ENCODE data around the gene TENT4B. TPM values are rescaled to one million over a fixed set of nuclear protein-coding genes. Genes with fewer than 3 reads are reported as not detected.

Gene TENT4B
- total RNA-seq, 2 experiments from 2014 or later: 18.6 to 19.7 TPM

DNA sequence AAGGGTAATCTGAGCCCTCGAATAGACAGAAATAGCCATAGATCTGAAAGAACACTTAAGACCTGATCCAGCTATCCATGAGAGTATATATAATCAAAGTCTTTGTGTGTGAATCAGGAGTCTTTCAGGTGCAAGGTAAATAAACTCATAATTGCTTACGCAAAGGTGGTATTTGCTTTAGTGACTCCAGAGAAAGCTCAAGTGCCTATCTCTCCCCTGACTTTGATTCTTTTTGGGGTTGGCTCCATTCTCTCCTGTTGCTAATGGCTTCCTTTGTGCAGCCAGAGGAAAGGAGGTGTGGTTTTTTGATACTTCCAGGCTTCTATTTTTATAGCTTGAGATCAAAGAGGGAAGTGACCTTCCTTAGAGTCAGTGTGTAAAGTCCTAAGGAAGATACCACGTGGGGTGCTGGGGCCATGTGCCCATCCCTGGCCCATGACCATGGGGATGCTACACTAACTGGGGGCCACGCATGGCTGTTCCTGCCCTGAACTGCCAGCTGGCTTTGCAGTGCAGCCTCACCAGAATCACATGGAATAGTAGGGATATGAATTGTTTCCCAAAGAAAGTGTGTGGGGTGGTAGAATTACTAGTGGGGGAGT is 45.8 kb downstream of the TENT4B start:
- no peaks in the 10 kb centered on the region for H3K27me3 Mint-ChIP-seq

DNA sequence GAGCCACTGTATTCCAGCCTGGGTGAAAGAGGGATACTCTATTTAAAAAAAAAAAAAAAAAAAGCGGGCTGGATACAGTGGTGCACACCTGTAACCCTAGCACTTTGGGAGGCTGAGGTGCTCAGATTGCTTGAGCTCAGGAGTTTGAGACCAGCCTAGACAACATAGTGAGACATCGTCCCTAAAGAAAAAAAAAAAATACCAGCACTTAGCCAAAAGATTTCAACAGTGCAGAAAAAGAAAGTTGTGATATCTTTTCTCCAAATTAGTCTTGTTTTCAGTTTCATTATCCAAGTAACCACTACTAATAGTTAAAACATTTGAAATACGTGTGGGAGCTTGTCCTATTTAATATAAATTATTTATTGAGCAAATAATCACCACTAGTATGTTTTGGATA is 48.7 kb downstream of the TENT4B start:
- Mint-ChIP-seq H3K27ac (no peak overlapping the region), H3K27me3 (no peaks in the 10 kb centered on the region), H3K36me3 (peaks cover 5% of the 10 kb centered on the region), H3K4me3 (no peak overlapping the region), H3K4me1 (peaks cover 55% of the 10 kb centered on the region), H3K9me3 (no peaks in the 10 kb centered on the region)
- no peak for DNase-seq

More for the DNA sequence above, 45.8 kb downstream of the TENT4B start:
- no peak for DNase-seq
- no peak overlapping the region for H3K27ac Mint-ChIP-seq
- peaks cover 5% of the 10 kb centered on the region for H3K36me3 Mint-ChIP-seq
- no peak overlapping the region for H3K4me3 Mint-ChIP-seq
- H3K4me1 Mint-ChIP-seq: peaks cover 69% of the 10 kb centered on the region
- H3K9me3 Mint-ChIP-seq: no peaks in the 10 kb centered on the region

DNA sequence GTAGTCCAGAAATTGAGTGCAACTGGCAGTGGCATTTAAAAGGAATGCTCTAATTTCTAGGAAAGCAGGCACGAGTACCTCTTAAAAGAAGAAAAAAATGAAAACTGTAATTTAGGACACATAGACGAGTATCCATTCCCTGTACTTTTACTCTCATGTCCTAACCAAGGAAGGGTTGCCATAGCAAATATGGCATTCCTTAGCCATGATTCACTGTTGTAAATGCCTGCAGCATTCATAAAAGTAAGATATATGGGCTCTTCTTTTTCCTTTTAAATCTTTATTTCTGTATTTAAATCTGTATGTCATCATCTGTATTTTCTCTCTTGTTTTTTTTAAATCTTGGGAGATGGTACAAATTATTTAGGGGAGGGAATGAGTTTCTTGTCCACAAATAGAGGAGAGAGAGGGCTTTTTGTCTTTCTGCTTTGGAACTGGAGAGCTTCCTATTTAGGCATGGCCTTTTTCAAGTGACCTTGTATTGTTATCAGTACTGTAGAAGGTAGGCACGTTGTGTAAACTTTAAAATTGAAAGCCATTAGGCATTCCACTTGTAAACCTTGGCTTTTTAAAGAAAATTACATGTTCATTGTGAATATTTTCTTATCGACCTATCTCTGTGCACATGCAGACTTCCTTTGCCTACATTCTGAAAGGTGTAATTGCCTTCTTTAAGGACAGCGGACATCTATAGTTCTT is 50.0 kb downstream of the TENT4B start:
- Mint-ChIP-seq H3K36me3 (peaks cover 1% of the 10 kb centered on the region), H3K4me1 (peaks cover 48% of the 10 kb centered on the region), H3K27me3 (no peaks in the 10 kb centered on the region), H3K4me3 (no peak overlapping the region), H3K9me3 (no peaks in the 10 kb centered on the region), H3K27ac (no peak overlapping the region)
- no peak for DNase-seq

DNA sequence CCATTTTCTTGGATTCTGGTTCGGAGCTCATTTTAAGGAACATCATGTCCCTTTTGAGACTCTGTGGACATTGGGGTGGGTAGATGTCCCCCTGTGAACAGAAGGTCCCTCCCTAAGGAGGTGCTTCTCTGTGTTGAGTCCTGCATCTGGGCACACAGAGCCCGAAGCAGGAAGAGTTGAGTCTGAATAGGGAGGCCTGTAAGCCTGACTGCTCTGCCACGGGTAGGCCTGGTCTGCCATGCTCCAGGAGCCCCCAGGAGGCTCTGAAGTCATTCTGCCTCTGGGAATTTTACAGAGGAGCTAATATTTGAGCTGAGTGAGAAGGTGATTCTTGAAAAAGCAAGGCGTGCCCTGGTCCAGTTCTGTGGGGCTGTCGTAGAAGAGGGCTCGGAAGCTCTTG is 50.6 kb downstream of the TENT4B start:
- Mint-ChIP-seq H3K27ac (peak overlapping the region; percentile 10), H3K9me3 (no peaks in the 10 kb centered on the region), H3K4me1 (peaks cover 49% of the 10 kb centered on the region), H3K4me3 (no peak overlapping the region), H3K36me3 (no peaks in the 10 kb centered on the region), H3K27me3 (no peaks in the 10 kb centered on the region)
- no peak for DNase-seq

DNA sequence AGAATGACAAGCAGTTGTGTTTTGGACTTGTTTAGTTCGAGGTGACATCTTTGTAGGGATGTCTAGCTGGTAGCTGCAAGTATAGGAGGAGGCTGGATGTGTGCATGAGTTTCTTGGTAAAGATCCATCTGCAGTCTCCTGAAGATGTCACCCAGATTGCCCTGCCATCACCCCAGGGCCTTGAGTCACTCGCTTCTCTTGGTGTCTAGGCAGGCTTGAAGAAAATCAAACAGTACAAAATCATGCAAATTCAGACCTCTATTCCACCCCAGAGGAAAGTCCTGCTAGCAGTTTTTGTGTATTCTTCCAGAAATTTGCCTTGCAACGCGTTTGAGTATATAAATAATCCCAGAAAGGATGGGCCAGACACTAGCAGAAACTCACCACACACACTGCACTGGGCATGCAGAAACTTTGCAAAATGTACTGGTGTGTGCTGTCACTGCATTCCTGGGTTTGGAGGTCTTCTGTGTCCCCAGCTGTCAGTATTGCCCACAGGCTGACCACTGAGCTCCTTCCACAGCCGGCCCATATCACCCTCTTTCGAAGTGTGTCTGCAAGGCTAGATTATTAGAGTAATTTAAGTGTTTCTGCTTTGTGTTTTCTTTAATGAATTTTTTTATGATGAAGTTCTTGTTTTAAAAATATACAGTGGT is 51.5 kb downstream of the TENT4B start:
- peaks cover 49% of the 10 kb centered on the region for H3K4me1 Mint-ChIP-seq

DNA sequence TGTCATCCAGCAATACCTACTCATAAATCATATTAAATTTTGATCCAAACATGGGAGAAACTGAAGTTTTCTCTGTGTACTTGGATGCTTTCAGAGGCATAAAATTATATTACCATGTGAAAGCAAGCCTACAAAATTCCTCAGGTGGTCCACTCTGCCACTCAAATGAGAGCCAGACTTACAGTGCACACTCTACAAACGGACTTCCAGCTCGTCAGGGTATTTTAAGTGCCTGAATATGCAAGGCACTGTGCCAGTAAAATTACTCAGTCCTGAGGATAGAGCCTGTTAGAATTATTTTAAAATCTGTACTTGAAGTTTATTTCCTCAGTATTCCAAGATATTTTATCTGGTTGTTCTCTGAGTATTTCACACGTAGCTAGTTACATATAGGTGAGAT is 54.5 kb downstream of the TENT4B start:
- Mint-ChIP-seq H3K27ac (no peak overlapping the region), H3K9me3 (no peaks in the 10 kb centered on the region), H3K4me1 (peaks cover 43% of the 10 kb centered on the region), H3K36me3 (no peaks in the 10 kb centered on the region), H3K27me3 (no peaks in the 10 kb centered on the region), H3K4me3 (no peak overlapping the region)
- no peak for DNase-seq

More for the DNA sequence above, 51.5 kb downstream of the TENT4B start:
- no peaks in the 10 kb centered on the region for H3K9me3 Mint-ChIP-seq
- H3K27ac Mint-ChIP-seq: no peak overlapping the region
- H3K4me3 Mint-ChIP-seq: no peak overlapping the region
- no peak for DNase-seq
- H3K36me3 Mint-ChIP-seq: no peaks in the 10 kb centered on the region
- no peaks in the 10 kb centered on the region for H3K27me3 Mint-ChIP-seq

DNA sequence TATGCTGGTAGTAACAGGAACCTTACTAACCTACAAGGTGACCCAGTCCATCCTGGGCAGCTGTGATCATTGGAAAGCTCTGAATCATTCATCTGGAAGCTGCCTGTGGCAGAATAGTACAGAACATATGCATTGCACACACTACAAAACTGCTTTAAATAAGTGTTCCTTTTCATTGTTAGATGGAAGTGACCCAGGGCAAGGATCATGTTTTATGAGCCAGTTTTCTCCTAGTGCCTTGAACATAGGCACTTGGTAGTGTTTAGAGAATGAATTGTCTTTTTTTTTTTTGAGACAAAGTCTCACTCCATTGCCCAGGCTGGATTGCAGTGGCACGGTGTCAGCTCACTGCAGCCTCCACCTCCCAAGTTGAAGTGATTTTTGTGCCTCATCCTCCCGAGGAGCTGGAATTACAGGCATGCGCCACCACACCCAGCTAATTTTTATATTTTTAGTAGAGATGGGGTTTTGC is 55.4 kb downstream of the TENT4B start:
- no peaks in the 10 kb centered on the region for H3K9me3 Mint-ChIP-seq
- no peaks in the 10 kb centered on the region for H3K27me3 Mint-ChIP-seq
- H3K27ac Mint-ChIP-seq: no peak overlapping the region
- DNase-seq: no peak
- H3K36me3 Mint-ChIP-seq: no peaks in the 10 kb centered on the region
- peaks cover 36% of the 10 kb centered on the region for H3K4me1 Mint-ChIP-seq
- no peak overlapping the region for H3K4me3 Mint-ChIP-seq

DNA sequence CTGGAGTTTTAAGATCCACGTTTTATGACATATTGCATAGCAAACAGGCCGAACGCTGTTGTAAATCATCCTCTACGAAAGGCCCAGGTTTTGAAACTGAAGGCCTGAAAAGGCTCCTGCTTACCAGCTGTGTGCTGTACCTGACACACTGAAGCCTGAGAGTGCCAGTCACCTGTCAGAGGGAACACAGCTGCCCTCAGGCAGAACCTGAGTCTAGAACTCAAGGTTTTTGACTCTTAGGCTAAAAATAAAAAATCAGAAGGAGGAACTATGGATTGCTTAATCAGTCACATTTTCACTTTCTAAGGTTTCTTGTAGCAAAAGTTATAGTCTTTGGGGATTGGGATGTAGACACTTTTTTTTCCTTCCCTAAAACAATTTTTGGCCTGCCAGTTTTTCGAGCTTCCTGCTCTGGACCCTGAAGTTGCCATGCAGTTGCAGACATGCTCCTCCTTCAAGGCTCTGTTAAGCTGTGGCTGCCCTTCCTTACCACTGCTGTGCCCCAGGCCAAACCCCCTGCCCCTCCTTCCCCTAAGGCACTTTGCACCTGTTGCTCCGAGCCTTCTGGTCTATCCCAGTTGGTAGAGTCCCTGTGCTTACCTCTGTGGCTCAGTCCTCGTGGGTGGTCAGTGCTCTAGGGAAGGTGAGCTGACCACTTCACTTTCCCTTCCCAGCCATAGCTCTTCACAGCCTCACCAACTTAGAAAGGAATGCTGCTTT is 56.6 kb downstream of the TENT4B start:
- H3K27me3 Mint-ChIP-seq: no peaks in the 10 kb centered on the region
- H3K36me3 Mint-ChIP-seq: no peaks in the 10 kb centered on the region
- H3K27ac Mint-ChIP-seq: peak overlapping the region; percentile 54
- no peak overlapping the region for H3K4me3 Mint-ChIP-seq
- peaks cover 28% of the 10 kb centered on the region for H3K4me1 Mint-ChIP-seq
- no peaks in the 10 kb centered on the region for H3K9me3 Mint-ChIP-seq
- no peak for DNase-seq

DNA sequence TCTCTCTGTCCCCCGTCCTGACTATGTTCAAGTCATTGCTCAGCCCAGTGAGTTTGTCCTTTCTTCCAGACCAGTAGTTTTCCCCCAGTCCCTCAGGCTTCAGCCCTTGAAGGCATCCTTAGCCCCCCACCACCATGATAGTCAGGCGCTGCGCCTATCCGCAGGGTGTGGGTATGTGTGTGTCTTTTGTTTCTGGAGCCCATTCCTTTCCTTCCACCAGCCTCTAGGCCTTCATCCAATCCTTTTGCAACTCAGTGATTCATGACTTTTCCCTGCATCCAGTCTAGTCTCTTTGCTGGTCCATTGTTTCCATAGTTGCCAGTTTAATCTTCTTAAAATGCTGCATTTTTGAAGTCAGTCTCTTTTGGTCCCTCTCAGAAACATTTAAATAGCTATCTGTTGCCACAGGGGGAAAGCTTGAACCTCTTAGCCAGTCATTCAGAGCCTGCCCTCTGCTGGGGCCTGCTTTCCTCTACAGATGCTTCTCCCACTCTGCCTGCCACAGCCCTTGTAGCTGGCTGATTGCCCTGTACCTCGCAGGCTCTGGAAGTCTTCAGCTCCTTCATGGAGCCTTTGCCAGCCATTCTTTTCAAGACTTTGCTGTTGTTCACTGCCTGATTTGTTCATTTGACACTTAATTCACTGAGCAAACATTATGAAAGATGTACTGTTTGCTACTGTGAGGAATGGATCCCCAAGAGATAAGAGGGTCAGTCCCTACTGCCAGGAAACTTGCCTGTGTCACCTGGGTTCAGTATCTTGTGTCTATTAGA is 57.3 kb downstream of the TENT4B start:
- Mint-ChIP-seq H3K9me3 (no peaks in the 10 kb centered on the region), H3K27ac (peak overlapping the region; percentile 54), H3K36me3 (no peaks in the 10 kb centered on the region), H3K27me3 (no peaks in the 10 kb centered on the region), H3K4me3 (no peak overlapping the region), H3K4me1 (peaks cover 28% of the 10 kb centered on the region)
- DNase-seq: peak; percentile 57

DNA sequence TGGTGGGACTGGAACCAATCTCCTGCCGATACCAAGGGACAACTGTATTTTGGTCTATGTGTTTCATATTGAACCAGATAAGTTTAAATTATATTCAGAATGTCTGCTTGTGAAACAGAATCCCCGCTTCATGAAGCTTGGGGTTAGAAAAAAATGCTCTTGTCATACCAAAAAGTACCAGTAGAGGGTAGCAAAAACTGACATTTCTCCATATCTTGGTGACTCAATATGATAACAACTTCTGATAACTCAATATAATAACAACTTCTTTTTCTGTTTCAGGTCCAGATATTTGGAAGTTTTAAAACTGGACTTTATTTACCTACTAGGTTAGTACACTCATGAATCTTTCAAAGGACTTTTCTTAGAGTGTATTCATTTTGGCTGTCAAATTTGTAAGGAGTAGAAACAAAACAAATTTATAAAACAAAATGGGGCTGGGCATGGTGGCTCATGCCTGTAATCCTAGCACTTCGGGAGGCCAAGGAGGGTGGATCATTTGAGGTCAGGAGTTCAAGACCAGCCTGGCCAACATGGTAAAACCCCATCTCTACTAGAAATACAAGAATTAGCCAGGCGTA is 60.9 kb downstream of the TENT4B start:
- H3K9me3 Mint-ChIP-seq: no peaks in the 10 kb centered on the region
- H3K4me1 Mint-ChIP-seq: peaks cover 27% of the 10 kb centered on the region
- DNase-seq: no peak
- peaks cover 3% of the 10 kb centered on the region for H3K36me3 Mint-ChIP-seq
- peak overlapping the region; percentile 66 for H3K27ac Mint-ChIP-seq
- H3K4me3 Mint-ChIP-seq: no peak overlapping the region
- H3K27me3 Mint-ChIP-seq: no peaks in the 10 kb centered on the region

DNA sequence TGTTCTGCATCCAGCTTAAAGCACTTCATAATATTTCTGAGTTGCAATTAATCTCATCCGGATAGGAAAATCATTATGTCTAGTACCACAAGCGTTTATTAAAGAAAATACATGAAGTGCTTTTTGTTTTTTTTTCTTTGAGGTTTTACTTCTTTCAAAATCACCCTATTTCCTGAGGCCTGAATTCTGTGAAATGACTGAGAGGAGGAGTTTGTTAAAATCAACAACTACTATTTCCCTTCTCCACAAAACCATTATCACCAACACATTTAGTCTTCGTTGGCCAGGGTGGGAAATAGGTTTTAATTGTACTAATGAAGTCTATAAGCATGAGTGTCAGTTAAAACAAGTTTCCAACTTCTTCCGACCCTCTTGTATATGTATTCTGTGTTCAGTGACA is 62.6 kb downstream of the TENT4B start:
- peaks cover 11% of the 10 kb centered on the region for H3K4me1 Mint-ChIP-seq
- H3K27me3 Mint-ChIP-seq: no peaks in the 10 kb centered on the region
- peaks cover 3% of the 10 kb centered on the region for H3K36me3 Mint-ChIP-seq
- no peaks in the 10 kb centered on the region for H3K9me3 Mint-ChIP-seq
- H3K27ac Mint-ChIP-seq: no peak overlapping the region
- DNase-seq: no peak
- H3K4me3 Mint-ChIP-seq: no peak overlapping the region

DNA sequence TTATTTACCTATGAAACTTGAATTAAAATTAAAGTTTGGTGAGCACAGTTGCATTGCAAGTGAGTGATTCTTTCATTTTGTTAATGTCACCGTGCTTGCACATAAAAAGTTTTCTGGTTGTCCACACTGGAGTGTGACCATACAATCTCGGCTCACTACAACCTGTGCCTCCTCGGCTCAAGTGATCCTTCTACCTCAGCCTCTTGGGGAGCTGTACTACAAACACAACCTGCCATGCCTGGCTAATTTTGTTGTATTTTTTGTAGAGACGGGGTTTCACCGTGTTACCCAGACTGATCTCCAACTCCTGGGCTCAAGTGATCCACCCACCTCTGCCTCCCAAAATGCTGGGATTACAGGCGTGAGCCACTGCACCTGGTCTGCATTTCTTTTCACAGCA is 63.1 kb downstream of the TENT4B start:
- H3K27ac Mint-ChIP-seq: no peak overlapping the region
- peaks cover 9% of the 10 kb centered on the region for H3K4me1 Mint-ChIP-seq
- DNase-seq: no peak
- H3K9me3 Mint-ChIP-seq: no peaks in the 10 kb centered on the region
- peaks cover 3% of the 10 kb centered on the region for H3K36me3 Mint-ChIP-seq
- H3K27me3 Mint-ChIP-seq: no peaks in the 10 kb centered on the region
- no peak overlapping the region for H3K4me3 Mint-ChIP-seq

DNA sequence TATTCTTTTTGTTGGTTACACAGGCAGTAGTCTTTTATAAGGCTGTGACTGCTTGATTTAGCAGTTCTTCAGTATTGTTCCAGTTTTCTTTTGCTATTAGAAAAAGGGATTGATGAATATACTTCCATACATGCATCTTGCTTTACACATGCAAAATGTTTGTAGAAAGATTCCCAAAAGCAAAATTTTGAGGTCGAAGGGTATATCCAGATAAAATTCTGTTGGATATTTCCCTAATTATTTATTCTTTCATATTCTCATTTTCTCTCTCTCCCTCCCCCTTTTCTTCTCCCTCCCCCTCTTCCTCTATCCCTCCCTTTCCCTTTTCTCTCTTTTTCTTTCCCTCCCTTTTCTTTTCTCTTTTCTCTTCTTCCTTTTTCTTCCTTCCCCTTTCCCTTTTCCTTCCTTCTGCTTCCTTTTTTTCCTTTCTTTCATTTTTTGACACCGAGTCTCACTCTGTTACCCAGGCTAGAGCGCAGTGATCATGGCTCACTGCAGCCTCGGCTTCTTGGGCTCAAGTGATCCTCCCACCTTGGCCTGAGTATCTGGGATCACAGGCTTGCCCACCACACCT is 66.4 kb downstream of the TENT4B start:
- Mint-ChIP-seq H3K4me1 (peaks cover 9% of the 10 kb centered on the region), H3K27me3 (no peaks in the 10 kb centered on the region), H3K36me3 (peaks cover 3% of the 10 kb centered on the region), H3K4me3 (no peak overlapping the region), H3K9me3 (no peaks in the 10 kb centered on the region), H3K27ac (no peak overlapping the region)
- DNase-seq: no peak

DNA sequence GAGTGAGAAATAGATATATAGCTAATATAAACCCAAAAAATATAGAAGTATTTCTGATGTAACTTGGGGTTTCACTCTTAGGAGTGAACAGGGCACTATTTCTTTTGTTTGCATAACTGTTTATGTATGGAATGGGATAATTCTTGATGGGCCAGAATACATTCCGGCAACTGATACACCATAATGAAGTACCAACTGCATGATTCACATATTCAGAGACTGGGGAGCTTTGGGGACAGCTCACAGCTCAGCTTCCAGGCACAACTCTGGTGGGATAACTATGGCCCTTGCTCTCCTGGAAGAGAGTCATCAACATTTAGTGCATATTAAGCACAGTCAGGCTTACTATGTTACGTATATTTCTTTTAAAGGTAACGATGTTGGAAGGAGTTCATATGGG is 71.2 kb downstream of the TENT4B start:
- DNase-seq: no peak
- H3K36me3 Mint-ChIP-seq: peaks cover 6% of the 10 kb centered on the region
- H3K4me1 Mint-ChIP-seq: peaks cover 4% of the 10 kb centered on the region

More for the DNA sequence above, 71.2 kb downstream of the TENT4B start:
- Mint-ChIP-seq H3K27me3 (no peaks in the 10 kb centered on the region), H3K9me3 (no peaks in the 10 kb centered on the region), H3K27ac (no peak overlapping the region), H3K4me3 (no peak overlapping the region)
